HEK293T (cell line): ENCODE results near the gene SRD5A1.

ENCODE experiments used
- FOXK2 ChIP-seq: fragments of 450-650 bp; IDR thresholded peaks from 2 replicates; pipeline ENCODE4 v1.6.1; 2016; ENCODE audit warnings: mild to moderate bottlenecking
- PKNOX1 ChIP-seq: fragments of 450-650 bp; IDR thresholded peaks from 2 replicates; pipeline ENCODE4 v1.6.1; 2016
- SP1 ChIP-seq: fragments of 450-650 bp; IDR thresholded peaks from 2 replicates; pipeline ENCODE4 v1.6.1; 2017

- no peak for TF ChIP-seq PKNOX1
- no peak for TF ChIP-seq SP1
- TF ChIP-seq FOXK2: no peak
Measured at GRCh38 chr5:6692906-6693305, 59.7 kb downstream of the SRD5A1 start.
